GM18867 (cell line): ENCODE measurements around the gene CTNNA1.
"Not testable (repeated sequence)": the region's sequence is repeated elsewhere in the genome, so short reads cannot be mapped to it uniquely, and the experiment has no call there.

Source experiments
- ATAC-seq: cut with Tn5 transposase; IDR thresholded peaks from one replicate; pipeline ENCODE4 v1.9.1; 2021; ENCODE audit warnings: mild to moderate bottlenecking, moderate library complexity; ENCODE audit not compliant: unreplicated experiment

The CTNNA1 gene

DNA sequence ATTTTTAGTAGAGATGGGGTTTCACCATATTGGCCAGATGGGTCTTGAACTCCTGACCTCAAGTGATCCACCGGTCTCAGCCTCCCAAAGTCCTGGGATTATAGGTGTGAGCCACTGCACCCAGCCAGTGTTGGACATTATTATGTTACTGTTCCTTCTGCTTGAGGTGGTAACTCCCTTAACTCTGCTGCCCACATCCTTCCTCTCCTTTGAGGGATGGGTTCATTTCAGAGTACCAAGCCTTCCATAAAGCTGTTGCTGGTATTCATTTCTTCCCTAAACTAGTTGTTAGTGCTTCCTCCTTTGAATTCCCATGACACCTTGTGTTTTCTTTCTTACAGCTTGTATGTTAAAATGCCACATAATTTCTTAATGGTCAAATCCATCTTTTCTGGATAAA lies 54.0 kb downstream of the CTNNA1 start:
- no peak for ATAC-seq

DNA sequence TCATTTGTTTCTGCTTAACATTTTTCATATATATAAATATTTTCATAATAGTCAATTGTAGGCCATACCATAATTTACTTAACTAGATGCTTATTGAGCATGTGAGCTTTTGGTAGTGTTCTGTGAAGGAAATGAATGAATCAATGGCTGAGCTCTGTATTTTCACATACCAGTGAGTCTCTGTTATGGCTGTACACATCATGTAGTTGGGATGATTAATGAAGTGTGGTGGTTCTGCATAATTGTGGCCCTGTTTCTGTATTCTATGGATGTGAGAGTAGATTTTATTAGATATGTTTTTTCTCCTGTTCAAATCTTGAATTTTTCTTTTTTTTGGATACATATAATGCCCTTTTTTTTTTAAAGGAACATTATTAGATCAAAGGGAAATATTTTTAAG lies 56.2 kb downstream of the CTNNA1 start:
- ATAC-seq, result no peak

DNA sequence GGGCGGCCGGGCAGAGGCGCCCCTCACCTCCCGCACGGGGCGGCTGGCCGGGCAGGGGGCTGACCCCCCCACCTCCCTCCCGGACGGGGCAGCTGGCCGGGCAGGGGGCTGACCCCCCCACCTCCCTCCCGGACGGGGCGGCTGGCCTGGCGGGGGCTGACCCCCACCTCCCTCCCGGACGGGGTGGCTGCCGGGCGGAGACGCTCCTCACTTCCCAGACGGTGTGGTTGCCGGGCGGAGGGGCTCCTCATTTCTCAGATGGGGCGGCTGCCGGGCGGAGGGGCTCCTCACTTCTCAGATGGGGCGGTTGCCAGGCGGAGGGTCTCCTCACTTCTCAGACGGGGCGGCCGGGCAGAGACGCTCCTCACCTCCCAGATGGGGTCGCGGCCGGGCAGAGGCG lies 57.6 kb downstream of the CTNNA1 start:
- not testable (repeated sequence) for ATAC-seq

DNA sequence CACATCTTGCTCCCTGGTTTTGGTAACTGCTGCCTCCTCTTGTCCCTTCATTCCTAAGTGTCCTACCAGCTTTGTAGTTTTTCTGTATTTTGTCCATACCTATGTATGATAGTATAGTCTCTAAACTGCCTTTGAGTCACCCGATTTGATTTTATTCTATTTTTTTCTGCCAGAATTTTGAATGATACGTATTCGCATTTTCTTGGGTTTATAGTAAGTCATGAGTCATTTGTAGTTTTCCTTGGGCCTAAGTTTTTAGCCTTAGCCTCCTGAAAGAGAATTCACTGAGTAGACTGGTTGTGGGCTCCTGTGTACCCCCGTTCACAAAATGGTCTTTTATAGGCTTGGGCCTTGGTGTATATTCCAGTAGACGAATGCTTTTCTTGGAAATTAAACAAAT lies 62.3 kb downstream of the CTNNA1 start:
- no peak for ATAC-seq

DNA sequence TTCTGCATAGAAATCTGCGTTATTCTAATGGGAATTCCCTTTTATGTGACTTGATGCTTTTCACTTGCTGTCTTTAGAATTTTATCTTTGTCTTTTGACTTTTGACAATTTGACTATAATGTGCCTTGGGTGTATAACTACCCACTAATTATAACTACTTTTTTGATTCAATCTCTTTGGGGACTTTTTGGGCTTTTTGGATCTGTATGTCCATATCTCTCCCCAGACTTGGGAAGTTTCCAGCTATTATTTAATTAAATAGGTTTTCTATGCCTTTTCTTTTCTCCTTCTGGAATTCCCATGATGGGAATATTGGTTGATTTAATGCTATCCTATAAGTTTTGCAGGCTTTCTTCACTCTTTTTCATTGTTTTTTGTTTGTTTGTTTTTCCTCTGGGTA lies 64.0 kb downstream of the CTNNA1 start:
- ATAC-seq, result no peak

DNA sequence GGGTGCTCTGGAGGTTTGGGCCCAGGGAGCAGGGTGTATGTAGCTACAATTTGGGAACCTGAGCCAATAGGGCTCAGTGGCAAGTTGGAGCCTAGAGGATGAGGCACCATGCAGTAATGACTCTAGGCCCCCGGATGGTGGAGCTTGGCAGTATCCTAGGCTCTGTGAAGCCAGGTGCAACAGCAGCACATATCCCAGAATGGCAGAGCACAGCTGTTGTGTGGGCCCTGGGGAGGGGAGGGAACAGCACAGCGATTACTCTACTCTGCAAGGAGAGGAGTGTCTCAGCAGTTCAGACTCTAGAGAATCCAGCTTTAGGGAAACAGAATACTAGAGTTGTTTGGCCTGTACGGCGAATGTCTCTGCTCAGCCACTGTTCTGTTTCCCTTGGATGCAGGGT lies 65.9 kb downstream of the CTNNA1 start:
- no peak for ATAC-seq

DNA sequence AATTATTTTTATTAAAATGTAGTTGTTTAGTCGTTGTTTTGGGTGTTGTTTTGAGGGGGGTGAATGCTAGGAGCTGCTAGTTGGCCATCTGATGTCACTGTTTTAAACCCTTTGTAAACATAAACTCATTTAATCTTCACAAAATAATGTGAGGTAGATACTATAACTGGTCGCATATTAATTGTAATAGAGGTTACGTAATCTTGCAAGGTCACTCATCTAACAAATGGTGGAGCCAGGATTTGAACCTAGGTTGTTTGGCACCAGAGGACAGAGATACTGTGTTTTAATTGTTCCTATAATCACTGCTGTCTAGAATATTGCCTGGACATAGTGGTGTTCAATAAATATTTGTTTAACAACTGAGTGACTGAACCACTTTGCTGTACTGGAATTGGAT lies 67.5 kb downstream of the CTNNA1 start:
- no peak for ATAC-seq

DNA sequence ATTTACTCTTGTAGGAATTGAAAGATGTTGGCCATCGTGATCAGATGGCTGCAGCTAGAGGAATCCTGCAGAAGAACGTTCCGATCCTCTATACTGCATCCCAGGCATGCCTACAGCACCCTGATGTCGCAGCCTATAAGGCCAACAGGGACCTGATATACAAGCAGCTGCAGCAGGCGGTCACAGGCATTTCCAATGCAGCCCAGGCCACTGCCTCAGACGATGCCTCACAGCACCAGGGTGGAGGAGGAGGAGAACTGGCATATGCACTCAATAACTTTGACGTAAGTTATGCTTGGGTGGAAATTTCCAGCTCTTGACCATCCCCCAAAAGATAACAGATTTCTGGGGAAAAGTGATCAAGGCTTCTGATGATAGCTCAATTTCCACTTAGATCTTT lies 71.3 kb downstream of the CTNNA1 start:
- ATAC-seq, result no peak

DNA sequence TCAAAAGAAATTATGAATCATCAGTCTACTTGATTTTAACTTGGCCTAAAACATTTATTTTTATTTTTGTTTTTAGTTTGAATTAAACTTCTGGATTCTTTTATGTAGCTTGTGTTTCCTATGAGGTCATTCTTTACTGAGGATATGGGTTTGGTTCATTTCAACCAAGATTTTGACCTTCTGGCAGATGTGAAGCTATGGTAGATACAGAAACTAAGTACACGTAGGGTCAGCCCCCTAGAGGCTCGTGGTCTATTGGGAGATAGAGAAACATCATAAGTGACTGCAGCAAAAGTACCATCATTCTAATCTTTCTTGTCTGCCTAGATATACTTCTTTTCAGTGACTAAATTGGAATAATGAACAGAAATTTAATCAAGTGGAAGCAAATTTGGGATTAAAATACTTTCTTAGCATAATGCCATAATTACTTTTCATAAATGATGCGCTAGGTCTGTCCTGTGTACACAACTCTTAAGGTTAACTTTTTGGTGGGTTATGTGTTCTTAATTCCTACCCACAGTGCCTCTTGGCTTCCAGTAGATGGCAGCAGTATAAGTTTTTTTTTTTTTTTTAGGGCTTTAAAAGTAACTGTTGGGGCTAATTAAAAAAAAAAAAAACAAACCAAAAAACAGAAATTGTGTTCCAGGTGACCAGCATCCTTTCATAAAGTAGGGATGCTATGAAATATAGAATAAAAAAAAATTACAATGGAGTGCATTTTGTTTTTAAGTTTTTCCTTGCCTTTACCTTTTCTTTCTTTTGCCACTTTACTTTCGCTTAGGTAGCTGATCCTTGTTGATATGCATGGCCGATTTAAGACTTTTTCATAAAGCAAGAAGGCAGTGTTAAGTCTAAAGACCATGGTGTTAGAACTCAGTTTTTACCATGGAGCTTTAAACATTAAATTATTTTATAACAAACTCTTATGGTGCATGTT lies 72.0 kb downstream of the CTNNA1 start:
- no peak for ATAC-seq

DNA sequence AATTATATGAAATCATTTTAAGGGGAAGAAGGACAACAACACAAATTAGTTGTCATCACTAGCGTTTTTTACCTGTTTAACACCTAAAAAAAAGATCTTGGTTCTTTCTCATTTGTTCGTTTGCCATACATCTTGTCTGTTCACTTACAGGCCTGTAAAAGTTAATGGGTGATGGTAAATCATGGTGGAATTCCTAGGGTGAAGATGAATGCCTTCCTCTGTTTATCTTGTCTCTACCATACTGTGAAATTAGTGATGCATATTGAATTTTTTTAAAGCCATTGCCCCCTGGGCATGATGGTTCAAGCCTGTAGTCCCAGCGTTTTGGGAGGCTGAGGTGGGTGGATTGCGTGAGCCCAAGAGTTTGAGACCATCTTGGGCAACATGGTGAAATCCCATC lies 75.3 kb downstream of the CTNNA1 start:
- no peak for ATAC-seq

DNA sequence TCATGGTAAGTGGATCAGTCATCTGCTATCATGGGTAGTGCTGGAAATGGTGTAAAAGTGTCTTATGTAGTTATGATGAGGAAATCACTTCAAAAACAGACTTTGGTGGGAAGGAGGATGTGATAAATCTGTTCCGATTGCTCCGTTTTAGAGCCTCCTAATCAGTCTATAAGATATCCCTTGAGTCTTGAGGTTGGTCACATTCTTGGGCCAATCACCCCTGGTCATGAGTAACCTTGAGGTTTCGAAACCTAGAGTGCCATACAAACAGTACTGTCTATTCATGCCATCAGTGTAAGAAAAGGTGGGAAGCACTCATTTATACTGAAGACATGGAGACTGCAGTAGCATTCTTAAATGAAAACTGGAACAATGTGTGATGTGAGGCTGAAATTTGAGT lies 76.1 kb downstream of the CTNNA1 start:
- no peak for ATAC-seq

DNA sequence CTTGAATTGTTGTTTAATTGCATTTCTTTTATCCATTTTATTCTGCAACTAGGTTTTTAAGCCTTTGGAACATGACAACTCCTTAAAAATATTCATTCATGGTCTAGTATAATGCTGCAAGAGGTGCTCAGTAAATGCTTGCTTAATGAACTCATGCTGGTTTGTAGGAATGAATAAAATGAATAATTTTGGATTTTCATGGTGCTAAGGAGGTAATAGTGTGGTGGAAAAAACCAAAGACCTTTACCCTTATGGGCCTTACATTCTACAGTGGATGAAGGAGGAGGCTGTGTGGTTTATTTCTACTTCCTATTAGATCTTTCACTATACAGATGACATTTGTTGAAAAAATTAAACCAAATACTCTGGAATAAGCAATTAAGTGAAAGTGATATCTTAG lies 78.5 kb downstream of the CTNNA1 start:
- ATAC-seq, result no peak

DNA sequence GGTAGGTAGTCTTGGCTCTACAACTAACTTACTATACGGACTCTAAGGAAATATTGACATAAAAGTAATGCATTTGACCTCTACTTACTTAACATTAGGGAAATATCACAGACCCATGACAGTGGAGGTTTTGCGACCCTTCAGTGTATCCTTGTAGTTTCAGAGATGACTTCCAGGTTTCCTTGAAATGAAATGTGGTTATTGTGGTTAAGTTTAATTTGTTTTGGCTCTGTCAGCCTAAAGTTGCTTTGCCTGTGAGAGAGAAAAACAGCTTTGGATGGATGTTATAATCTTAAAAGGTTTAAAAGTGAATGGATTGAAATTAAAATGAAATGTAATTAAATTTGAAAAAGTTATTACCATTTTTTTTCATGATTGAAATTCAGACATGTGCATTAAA lies 79.0 kb downstream of the CTNNA1 start:
- ATAC-seq, result no peak

DNA sequence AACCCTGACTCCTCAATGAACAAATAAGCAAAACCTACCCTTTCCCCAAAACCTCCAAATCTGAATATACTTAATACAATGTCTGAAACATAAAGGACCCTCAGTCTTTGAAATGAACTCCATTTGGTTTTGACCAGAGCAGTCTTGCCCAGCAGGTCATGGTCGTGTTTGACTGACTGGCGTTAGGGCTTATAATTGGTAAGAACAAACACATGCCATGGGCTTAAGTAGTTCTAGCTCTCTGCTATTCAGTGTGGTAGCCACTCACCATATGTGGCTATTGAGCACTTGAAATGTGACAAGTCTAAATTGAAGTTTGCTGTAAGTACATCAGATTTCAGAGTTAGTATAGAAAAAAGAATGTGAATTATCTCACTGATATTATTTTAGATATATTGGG lies 79.9 kb downstream of the CTNNA1 start:
- ATAC-seq, result no peak

DNA sequence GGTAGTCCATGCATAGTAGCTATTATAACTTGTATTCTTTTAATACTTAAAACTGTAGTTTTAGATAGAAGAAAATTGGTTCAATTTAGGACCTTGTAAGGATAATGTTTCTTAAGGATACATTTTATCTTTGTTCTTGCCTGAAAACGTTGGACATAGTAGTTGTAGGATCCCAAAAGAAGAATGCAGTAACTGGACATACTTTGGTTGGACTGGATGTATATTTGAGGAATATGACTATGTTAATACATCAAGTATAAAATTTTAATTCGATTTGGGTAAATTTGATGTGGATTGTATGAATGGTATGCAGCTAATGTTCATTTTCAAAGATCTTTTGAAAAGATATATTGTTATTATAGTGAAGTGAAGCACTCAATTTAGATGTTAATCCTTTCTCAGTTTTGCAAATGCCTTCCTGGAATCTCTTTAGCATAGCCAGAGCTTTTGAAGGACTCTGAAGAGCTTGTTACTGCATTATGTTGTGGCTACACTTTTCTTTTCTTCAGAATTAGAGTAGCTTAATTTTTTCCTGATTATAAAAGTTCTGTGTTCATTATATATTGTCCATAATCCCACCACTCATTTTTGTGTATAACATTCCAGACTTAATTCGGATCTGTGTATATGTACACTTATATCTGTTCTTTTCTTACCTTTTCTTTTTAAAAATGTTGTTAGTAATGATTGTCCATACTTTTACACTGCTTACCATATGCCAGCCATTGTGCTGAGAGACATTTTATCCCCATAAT lies 80.7 kb downstream of the CTNNA1 start:
- no peak for ATAC-seq

DNA sequence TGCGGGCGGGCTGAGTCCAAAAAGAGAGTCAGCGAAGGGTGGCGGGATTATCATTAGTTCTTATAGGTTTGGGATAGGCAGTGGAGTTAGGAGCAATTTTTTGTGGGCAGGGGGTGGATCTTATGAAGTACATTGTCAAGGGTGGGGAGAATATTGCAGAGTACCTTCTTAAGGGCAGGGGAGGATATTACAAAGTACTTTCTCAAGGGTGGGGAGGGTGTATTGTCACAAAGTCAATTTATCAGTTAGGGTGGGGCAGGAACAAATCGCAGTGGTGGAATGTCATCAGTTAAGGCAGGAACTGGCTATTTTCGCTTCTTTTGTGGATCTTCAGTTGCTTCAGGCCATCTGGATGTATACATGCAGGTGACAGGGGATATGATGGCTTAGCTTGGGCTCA lies 81.6 kb downstream of the CTNNA1 start:
- not testable (repeated sequence) for ATAC-seq

DNA sequence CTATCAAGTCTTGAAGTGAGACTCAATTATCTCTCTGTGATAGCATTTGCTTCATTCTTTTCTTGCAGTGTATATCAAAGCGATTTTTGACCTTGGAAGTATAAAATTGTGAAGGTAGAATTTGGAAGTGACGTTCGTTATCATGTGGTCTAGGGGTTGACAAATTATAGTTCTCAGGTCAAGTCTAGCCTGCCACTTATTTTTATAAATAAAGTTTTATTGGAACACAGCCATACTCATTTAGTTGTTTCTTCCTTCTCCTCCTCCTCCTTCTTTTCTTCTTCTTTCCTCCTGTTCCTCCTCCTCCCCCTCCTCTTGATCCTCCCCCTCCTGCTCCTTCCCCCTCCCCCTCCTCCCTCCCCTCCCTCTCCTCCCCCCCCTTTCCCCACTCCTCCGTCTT lies 83.9 kb downstream of the CTNNA1 start:
- no peak for ATAC-seq

DNA sequence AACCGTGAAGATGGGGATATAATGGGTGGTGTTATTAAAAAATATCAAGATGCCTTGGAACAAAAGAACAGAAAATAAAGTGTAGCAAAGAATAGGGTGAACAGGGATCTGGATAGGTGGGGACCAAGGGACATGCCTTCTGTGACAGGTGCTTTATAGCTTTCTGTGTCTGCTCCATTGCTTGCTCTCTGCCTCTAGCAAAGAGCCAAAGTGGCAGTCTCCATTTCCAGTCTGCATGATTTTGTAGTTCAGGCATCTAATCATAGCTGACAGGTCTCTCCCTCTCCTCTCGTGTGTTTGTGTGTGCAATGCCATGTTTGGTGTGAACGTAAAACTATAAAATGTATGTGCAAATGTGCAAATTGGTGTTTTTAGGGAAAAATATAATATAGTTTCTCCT lies 86.9 kb downstream of the CTNNA1 start:
- no peak for ATAC-seq

DNA sequence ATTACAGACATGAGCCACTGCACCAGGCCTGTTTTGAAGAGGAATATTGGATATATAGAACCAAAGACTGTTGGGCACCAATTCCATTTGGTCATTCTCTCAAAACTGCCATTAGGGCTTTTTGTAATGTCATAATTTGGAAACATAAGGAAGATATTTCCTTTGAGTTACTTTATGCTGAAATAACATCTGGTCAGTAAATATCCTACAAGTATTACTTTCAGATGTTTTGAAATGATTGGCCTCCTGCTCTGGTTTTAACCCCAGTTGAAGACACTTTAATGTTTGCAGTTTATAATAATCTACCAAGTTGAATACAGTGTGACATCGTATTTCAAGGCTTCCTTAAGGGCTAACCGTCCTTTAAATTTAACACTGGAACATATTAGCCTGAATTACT lies 88.3 kb downstream of the CTNNA1 start:
- ATAC-seq, result no peak

DNA sequence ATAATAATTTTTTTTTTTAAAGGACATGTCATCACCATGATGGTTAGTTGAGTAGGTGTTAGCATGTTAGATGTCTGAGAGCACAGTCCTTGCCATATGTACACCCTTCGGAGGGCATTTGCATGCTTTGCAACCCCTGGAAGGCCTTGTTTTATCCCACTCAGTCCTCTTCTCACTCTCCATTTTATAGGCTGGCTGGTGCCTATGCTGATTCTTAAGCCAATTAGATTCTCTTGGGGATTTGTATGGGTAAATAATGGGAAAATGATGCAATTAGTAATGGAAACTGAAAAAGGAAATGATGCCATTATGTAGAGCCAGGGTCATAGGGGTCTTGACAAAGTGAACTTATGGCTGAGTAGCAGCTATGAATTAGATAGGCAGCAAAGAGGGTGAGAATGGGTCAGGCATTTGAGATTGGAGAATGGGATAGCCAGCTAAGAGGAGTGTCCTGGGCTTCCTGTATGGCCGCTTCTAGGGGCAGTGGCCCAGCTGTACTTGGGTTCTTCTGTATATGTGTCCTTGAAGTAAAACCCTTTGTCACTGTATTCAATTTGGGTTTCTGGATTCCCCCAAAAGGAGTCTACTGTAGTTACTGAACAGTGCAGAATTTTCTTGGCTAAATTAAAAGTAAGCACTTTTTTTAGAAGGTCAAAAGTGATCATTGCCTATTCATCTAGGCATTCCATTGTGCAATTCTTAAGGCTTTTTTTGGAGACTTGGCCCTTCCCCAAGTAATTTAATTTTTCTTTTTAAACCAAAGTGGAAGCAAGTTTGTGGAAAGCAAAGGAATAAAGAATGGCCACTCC lies 90.3 kb downstream of the CTNNA1 start:
- no peak for ATAC-seq

DNA sequence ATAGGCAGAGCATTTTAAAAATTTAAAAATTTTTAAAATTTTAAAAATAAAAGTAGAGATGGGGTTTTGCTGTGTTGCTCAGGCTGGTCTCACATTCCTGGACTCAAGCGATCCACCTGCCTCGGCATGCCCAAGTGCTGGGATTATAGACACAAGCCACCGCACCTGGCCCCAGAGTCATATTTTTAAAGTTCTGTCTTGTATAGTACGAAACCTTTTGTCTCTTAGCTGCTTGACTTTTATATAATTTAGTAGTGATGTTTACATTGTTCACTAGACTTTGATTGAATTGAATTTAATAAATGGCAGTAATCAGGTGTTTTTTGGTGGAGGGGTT lies 90.9 kb downstream of the CTNNA1 start:
- ATAC-seq, result no peak
